HEK293 (cell line): ENCODE results near the gene TLL1.
A peak's percentile ranks its signal among the peaks of the same experiment; 100 is the strongest.

Experiments used
- CTCF ChIA-PET: fragments of 350-600 bp; formaldehyde crosslinking; extraction: SDS; loops from one replicate; lab custom pipeline; 2021; ENCODE audit warnings: antibody characterized with exemption; lab: Yijun Ruan, JAX
- POLR2A ChIA-PET: fragments of 300-600 bp; formaldehyde crosslinking; extraction: SDS; loops from one replicate; lab custom pipeline; 2020; ENCODE audit warnings: antibody characterized with exemption, inconsistent platforms; lab: Yijun Ruan, JAX
- H3K27ac ChIP-seq: fragments of 200-500 bp; sonication (Bioruptor generic); 2 replicates; pipeline ENCODE4 v1.5.1; 2014; ENCODE audit warnings: low read depth, low read length, control low read depth, inconsistent platforms; ENCODE audit errors: extremely low read depth
- H3K36me3 ChIP-seq, 2 experiments: fragments of 200-500 bp in 1 of 2; sonication (Bioruptor generic) in 1 of 2; 1 replicate in 1 of 2; 2 replicates in 1 of 2; pipeline ENCODE4 v1.5.1; 2014 to 2017; ENCODE audit warnings: inconsistent platforms in 2 of 2, low read length in 2 of 2; ENCODE audit not compliant: control insufficient read depth in 2 of 2, insufficient read depth in 1 of 2
- H3K4me1 ChIP-seq: fragments of 200-500 bp; sonication (Bioruptor generic); 2 replicates; pipeline ENCODE4 v1.5.1; 2014; ENCODE audit warnings: mild to moderate bottlenecking, low read length, inconsistent platforms; ENCODE audit not compliant: control insufficient read depth, insufficient read depth
- H3K4me3 ChIP-seq: 2 replicates; pipeline ENCODE4 v1.5.1; 2011; ENCODE audit warnings: low read depth, mild to moderate bottlenecking, control low read depth, low read length, moderate library complexity
- H3K9me3 ChIP-seq: fragments of 200-500 bp; sonication (Bioruptor generic); 2 replicates; pipeline ENCODE4 v1.5.1; 2014; ENCODE audit warnings: low read depth, low read length, inconsistent platforms; ENCODE audit not compliant: control insufficient read depth, insufficient read depth
- KLF10 ChIP-seq: fragments of 450-650 bp; IDR thresholded peaks from 2 replicates; pipeline ENCODE4 v1.5.1; 2018; ENCODE audit warnings: missing biosample characterization, mild to moderate bottlenecking, missing genetic modification characterization
- SCRT2 ChIP-seq: fragments of 450-650 bp; formaldehyde crosslinking; IDR thresholded peaks from 2 replicates; pipeline ENCODE4 v1.5.1; 2016; ENCODE audit warnings: missing biosample characterization, missing genetic modification characterization
- TRIM28 ChIP-seq: IDR thresholded peaks from 2 replicates; pipeline ENCODE4 v1.6.1; 2011; ENCODE audit warnings: low read length, control low read depth, borderline replicate concordance
- ZBTB10 ChIP-seq: fragments of 450-650 bp; formaldehyde crosslinking; IDR thresholded peaks from 2 replicates; pipeline ENCODE4 v1.5.1; 2016; ENCODE audit warnings: missing biosample characterization, missing genetic modification characterization
- ZBTB20 ChIP-seq: fragments of 450-650 bp; formaldehyde crosslinking; IDR thresholded peaks from 2 replicates; pipeline ENCODE4 v1.5.1; 2016; ENCODE audit warnings: missing biosample characterization, missing genetic modification characterization
- ZFP37 ChIP-seq: fragments of 450-650 bp; formaldehyde crosslinking; IDR thresholded peaks from 2 replicates; pipeline ENCODE4 v1.5.1; 2016; ENCODE audit warnings: missing biosample characterization, missing genetic modification characterization
- ZNF140 ChIP-seq: fragments of 450-650 bp; formaldehyde crosslinking; IDR thresholded peaks from 2 replicates; pipeline ENCODE4 v1.5.1; 2016; ENCODE audit warnings: missing biosample characterization, missing genetic modification characterization
- ZNF146 ChIP-seq: fragments of 450-650 bp; formaldehyde crosslinking; IDR thresholded peaks from 2 replicates; pipeline ENCODE4 v1.5.1; 2016; ENCODE audit warnings: missing biosample characterization, missing genetic modification characterization
- ZNF214 ChIP-seq: fragments of 450-650 bp; formaldehyde crosslinking; IDR thresholded peaks from 2 replicates; pipeline ENCODE4 v1.5.1; 2017; ENCODE audit warnings: missing biosample characterization, mild to moderate bottlenecking, missing genetic modification characterization, borderline replicate concordance
- ZNF280C ChIP-seq: fragments of 450-650 bp; formaldehyde crosslinking; IDR thresholded peaks from 2 replicates; pipeline ENCODE4 v1.5.1; 2016; ENCODE audit warnings: missing biosample characterization, missing genetic modification characterization
- ZNF514 ChIP-seq: fragments of 450-650 bp; formaldehyde crosslinking; IDR thresholded peaks from 2 replicates; pipeline ENCODE4 v1.5.1; 2016; ENCODE audit warnings: missing biosample characterization, missing genetic modification characterization
- ZNF518A ChIP-seq: fragments of 450-650 bp; formaldehyde crosslinking; conservative IDR thresholded peaks from 2 replicates; pipeline ENCODE4 v1.5.1; 2016; ENCODE audit warnings: low read depth, missing biosample characterization, missing genetic modification characterization
- ZNF654 ChIP-seq: fragments of 450-650 bp; formaldehyde crosslinking; IDR thresholded peaks from 2 replicates; pipeline ENCODE4 v1.5.1; 2016; ENCODE audit warnings: low read depth, missing biosample characterization, missing genetic modification characterization
- ZNF660 ChIP-seq: fragments of 450-650 bp; IDR thresholded peaks from 2 replicates; pipeline ENCODE4 v1.5.1; 2018; ENCODE audit warnings: missing biosample characterization, mild to moderate bottlenecking, missing genetic modification characterization
- ZNF785 ChIP-seq: fragments of 450-650 bp; formaldehyde crosslinking; IDR thresholded peaks from 2 replicates; pipeline ENCODE4 v1.5.1; 2016; ENCODE audit warnings: missing biosample characterization, missing genetic modification characterization
- ZNF791 ChIP-seq: fragments of 450-650 bp; formaldehyde crosslinking; IDR thresholded peaks from 2 replicates; pipeline ENCODE4 v1.5.1; 2016; ENCODE audit warnings: missing biosample characterization, missing genetic modification characterization

Gene TLL1

GRCh38 chr4:166091146-166091545 is 218.1 kb downstream of the TLL1 start (continued):
- TF ChIP-seq ZBTB10 (no peak), TRIM28 (no peak)

- no peak overlapping the region for H3K27ac ChIP-seq
- H3K4me1 ChIP-seq = no peaks in the 10 kb centered on the region
- TF ChIP-seq KLF10 (tag by site-specific recombination) (no peak), ZNF660 (0 out of 2 replicates have a peak, but pooled peaks have one; percentile 29), ZFP37 (tag by site-specific recombination) (no peak), ZNF280C (no peak), ZNF146 (tag by site-specific recombination) (no peak), ZNF214 (no peak), ZNF140 (tag by site-specific recombination) (no peak), ZNF654 (peak; percentile 67), ZNF518A (no peak), ZNF785 (tag by site-specific recombination) (no peak), ZNF514 (no peak), ZBTB20 (tag by site-specific recombination) (no peak)
- no peak overlapping the region for H3K4me3 ChIP-seq
- ChIA-PET POLR2A (no interaction called here), CTCF (interaction anchor here (0.7 to 1.3 kb wide), 5 partner anchors 37 to 599 kb away, joined by 3 to 5 read pairs (median 3); no protein-coding TSS in a partner anchor)
- H3K9me3 ChIP-seq = no peaks in the 10 kb centered on the region
- no peaks in the 10 kb centered on the region for H3K36me3 ChIP-seq
These were observed 219.0 kb downstream of the TLL1 start for GRCh38 chr4:166091912-166092510.

- Histone ChIP-seq H3K4me1 (no peaks in the 10 kb centered on the region), H3K4me3 (no peak overlapping the region), H3K36me3 (no peaks in the 10 kb centered on the region), H3K9me3 (no peaks in the 10 kb centered on the region), H3K27ac (no peak overlapping the region)
- POLR2A ChIA-PET = no interaction called here
- CTCF ChIA-PET = no interaction called here
- TF ChIP-seq SCRT2 (tag by site-specific recombination) (0 out of 2 replicates have a peak, but pooled peaks have one; percentile 27), ZNF791 (tag by site-specific recombination) (no peak)
These were observed 219.8 kb downstream of the TLL1 start for GRCh38 chr4:166092797-166093290.
